ENCODE measurements around the gene ATF6.
"Not testable (repeated sequence)": the region's sequence is repeated elsewhere in the genome, so short reads cannot be mapped to it uniquely, and the experiment has no call there.

ATF6 gene

DNA sequence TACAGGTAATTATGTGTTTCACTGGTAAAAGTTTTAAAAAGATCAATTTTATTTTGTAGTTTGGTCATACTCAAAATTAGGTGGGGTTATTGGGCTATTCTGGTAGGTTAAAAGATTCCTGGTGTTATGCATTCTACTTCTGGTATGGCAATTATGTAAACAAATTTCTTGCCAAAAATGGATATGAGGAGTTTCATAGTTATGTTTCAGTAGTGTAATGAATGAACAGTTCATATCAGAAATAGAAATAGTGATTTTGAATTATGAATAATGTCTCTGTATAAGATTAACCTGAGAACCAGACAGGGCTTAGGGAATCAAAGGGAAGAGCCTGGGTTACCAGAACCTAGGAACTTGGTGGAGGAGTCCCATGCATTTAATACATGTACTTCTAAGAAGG, 15.9 kb downstream of the ATF6 start:
- DNase-seq (ENCODE audit: low read depth): no peak

DNA sequence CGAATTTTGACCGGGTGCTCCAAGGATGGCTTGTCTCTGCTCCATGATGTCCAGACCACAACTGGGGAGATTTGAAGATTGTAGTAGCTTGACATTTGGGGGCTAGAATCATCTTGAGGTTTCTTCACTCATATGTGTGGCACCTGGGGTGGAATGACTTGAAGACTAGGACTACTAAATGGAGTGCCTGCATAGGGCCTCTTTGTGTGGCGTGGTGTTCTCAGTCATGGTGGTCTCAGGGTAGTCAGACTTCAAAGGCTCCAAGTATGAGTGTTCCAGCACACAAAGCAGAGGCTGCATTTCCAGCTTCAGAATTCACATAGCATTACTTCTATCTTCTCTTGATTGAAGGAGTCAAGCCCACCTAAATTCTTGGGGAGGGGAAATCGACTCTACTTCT, 16.8 kb downstream of the ATF6 start:
- no peak for DNase-seq (ENCODE audit: low read depth)

DNA sequence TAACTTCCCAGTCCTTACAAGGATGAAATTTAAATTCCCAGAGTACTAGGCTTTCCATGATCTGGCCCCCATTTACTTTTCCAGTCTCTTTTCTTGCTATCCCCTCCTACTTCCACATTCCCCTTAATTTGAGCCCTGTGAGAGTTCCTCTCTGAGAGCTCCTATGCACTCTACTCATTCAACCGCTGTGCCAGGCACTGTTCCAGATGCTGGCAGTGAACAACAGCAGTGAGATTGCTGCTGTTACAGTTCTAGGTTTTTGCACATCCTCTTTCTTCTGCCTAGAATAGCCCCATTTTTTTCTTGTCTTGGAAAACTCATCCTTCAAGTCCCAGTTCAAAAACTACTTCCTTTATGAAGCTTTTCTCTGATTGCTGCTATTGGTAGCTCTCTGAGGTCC, 18.8 kb downstream of the ATF6 start:
- DNase-seq (ENCODE audit: low read depth): no peak

- DNase-seq (ENCODE audit: low read depth): no peak
These were observed 21.2 kb downstream of the ATF6 start for GRCh38 chr1:161787355-161787754.

GRCh38 chr1:161790587-161791317, 24.6 kb downstream of the ATF6 start:
- no peak for DNase-seq (ENCODE audit: low read depth)

DNA sequence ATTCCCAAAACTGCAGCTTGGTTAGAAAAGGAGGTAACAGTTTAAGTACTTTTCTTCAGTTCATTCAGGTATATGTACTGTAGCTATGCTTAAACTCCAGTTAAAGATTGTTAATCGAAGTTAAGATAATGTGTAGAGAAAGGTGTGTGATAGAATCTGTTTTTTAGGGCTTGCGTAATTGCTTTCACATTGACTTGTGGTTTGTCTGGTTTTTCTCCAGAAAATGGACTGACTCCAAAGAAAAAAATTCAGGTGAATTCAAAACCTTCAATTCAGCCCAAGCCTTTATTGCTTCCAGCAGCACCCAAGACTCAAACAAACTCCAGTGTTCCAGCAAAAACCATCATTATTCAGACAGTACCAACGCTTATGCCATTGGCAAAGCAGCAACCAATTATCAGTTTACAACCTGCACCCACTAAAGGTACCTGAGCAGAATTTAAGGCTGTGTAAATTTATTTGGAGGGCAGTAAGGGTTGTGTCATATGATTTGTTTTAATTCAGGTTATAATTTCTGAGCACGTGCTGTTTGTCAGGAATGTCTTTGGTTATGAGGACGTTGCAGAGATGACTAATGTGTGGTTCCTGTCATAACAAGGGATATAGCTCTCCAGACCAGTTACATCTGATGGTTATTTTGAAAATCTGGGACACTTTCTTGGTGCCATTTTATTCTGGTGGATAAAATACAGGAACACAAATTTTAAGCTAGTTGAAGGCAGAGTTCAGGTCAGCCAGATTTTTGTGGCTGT, 26.0 kb downstream of the ATF6 start:
- DNase-seq (ENCODE audit: low read depth): no peak

DNA sequence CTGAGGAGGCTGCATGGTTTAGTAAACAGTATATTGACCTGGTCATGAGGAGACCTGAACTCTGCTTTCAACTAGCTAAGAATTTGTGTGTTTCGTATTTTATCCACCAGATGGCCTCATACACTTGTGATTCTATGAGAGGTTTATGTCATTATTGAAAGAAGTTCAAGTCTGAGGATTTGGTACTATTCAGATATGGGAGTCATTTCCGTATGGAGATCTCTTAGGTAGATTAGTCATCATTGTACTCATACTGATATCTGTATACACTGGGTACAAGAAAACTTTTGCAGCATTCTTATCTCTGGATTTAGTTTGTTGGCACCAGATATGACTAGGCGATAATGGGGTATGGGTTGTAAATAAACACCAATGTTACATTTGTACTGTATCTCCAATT, 26.6 kb downstream of the ATF6 start:
- DNase-seq (ENCODE audit: low read depth): no peak

DNA sequence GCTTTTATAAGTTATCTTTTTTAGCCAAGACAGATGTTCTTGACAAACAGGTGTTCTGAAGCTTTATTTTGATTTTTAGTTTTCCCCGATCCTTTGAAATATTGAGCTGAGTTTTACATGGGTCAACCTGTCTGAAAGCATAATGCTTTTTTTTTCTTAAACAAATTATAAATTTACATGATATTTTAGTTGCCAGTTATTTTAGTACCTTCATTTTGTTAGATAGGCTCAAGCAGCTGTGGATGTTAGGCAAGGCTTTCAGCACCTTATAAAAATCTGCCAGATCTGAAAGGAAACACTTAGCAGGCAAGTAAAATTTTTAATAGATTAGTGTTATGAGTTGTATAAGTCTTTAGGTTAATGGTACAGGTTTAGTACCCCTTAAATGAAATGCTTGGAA, 33.7 kb downstream of the ATF6 start:
- DNase-seq (ENCODE audit: low read depth): no peak

GRCh38 chr1:161801955-161802354, 35.8 kb downstream of the ATF6 start:
- DNase-seq (ENCODE audit: low read depth): no peak

GRCh38 chr1:161803181-161803580, 37.1 kb downstream of the ATF6 start:
- DNase-seq (ENCODE audit: low read depth): no peak

DNA sequence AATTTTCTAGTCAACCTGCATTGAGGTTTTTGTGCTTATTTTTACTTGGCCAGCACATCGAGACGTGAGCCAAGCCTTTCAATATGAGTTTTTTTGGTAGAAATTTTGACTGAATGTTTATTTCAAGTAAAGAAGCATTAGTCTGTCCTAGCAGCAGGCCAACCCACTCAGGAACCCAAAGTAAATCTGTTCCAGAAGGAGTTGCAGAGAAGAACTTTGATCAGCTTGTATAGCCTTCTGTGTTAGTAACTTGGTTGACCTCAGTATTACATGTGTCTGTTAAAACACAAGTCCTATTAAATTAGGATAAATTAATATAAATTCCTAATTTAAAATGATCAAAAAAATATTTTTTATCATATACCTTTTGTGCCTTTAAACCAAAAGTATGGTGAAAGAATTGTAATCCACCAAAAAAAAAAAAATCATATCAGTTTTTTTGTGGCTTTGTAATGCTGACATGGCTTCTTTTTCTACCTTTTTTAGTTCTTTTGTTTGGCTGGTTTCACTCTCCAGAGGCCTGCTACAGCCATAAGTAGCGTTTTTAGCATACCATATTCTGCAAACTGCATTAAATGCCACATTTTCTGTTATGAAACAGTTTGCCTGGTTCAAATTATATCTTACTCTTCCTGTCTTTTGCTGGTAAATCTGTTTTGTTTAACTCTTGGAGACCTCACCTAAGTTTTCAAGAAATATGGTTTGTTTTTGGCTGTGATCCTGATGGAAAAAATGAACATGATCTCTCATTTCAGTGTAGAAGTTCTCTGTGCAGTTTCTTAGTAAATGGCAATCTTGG, 39.5 kb downstream of the ATF6 start:
- no peak for DNase-seq (ENCODE audit: low read depth)

- not testable (repeated sequence) for DNase-seq (ENCODE audit: low read depth)
These were observed 43.1 kb downstream of the ATF6 start for GRCh38 chr1:161809202-161809601.

DNA sequence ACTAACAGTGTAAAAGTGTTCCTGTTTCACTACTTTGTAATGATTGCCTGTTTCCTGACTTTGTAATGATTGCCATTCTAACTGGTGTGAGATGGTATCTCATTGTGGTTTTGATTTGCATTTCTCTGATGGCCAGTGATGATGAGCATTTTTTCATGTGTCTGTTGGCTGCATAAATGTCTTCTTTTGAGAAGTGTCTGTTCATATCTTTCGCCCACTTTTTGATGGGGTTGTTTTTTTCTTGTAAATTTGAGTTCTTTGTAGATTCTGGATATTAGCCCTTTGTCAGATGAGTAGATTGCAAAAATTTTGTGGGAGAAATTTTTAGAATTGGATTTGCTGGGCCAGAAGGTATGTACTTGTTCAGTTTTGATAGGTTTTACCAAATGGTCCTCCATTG, 43.5 kb downstream of the ATF6 start:
- DNase-seq (ENCODE audit: low read depth): not testable (repeated sequence)

- DNase-seq (ENCODE audit: low read depth): no peak
These were observed 44.7 kb downstream of the ATF6 start for GRCh38 chr1:161810780-161811179.

- no peak for DNase-seq (ENCODE audit: low read depth)
These were observed 50.1 kb downstream of the ATF6 start for GRCh38 chr1:161816201-161816600.

- DNase-seq (ENCODE audit: low read depth): no peak
These were observed 51.1 kb downstream of the ATF6 start for GRCh38 chr1:161817176-161817730.

DNA sequence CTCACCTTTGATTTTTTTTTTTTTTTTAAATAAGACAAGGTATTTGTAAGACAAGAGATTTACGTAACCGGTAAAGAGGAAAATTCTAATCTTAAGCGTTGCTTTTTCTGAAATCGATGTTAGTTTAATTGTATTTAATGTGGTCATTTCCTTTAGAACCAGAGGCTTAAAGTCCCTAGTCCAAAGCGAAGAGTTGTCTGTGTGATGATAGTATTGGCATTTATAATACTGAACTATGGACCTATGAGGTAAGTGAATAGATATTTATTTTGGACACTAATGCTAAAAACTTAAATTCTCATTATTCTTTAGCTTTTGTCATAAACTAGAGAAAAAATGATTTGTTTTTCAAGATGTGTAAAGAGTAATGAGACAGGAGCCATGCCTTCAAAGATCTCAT, 54.8 kb downstream of the ATF6 start:
- no peak for DNase-seq (ENCODE audit: low read depth)

DNA sequence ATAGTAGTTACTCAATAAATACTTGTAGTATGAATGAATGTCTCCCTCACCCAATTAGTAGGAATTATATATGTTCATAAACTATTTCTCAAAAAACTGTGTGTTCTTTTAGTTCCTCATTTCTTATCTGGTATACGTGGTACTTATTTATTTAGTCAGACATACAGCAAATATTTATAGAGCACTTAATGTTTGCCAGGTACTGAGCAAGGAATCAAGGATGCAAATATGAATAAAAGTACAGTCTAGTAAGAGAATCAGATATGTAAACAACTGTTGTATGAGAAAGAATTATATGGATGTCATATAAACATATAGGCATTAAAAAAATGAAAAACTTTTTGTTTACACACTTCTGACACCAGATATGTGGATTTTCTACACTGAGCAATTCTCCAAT, 58.5 kb downstream of the ATF6 start:
- no peak for DNase-seq (ENCODE audit: low read depth)

GRCh38 chr1:161825831-161826230, 59.7 kb downstream of the ATF6 start:
- no peak for DNase-seq (ENCODE audit: low read depth)

DNA sequence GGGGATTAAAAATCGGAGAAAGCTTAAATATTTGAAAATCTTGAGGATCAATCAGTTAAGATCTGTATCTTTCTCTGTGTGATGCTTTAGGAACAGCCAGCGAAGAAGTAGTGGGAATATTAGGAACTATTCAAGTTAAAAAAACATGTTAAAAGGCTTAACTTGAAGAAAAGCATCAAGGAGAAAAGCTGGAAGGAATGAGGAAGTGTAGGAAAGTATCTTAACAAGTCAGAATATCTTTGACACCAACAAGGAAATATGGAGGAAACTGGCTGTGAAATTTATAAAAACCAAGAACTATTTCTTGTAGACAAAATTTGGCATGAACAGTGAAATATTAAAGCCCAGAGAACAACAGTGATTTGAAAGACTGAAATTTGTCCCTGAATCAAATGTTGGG, 60.4 kb downstream of the ATF6 start:
- DNase-seq (ENCODE audit: low read depth): no peak

GRCh38 chr1:161827786-161828185, 61.7 kb downstream of the ATF6 start:
- no peak for DNase-seq (ENCODE audit: low read depth)

DNA sequence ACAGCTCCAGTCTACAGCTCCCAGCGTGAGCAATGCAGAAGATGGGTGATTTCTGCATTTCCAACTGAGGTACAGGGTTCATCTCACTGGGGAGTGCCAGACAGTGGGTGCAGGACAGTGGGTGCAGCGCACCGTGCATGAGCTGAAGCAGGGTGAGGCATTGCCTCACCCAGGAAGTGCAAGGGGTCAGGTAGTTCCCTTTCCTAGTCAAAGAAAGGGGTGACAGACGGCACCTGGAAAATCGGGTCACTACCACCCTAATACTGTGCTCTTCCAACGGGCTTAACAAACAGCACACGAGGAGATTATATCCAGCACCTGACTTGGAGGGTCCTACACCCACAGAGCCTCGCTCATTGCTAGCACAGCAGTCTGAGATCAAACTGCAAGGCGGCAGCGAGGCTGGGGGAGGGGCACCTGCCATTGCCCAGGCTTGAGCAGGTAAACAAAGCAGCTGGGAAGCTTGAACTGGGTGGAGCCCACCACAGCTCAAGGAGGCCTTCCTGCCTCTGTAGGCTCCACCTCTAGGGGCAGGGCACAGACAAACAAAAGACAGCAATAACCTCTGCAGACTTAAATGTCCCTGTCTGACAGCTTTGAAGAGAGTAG, 66.3 kb downstream of the ATF6 start:
- not testable (repeated sequence) for DNase-seq (ENCODE audit: low read depth)
